ENCODE measurements around the gene B9D1. TPM values are rescaled to one million over a fixed set of nuclear protein-coding genes. Genes with fewer than 3 reads are reported as not detected.

Gene B9D1
- total RNA-seq, 1 donor from 2014 or later: 3.0 TPM

- DNase-seq (ENCODE audit: low spot score) (no peak), ATAC-seq (no peak)
These were observed 56.8 kb downstream of the B9D1 start for GRCh38 chr17:19305761-19306159.

DNA sequence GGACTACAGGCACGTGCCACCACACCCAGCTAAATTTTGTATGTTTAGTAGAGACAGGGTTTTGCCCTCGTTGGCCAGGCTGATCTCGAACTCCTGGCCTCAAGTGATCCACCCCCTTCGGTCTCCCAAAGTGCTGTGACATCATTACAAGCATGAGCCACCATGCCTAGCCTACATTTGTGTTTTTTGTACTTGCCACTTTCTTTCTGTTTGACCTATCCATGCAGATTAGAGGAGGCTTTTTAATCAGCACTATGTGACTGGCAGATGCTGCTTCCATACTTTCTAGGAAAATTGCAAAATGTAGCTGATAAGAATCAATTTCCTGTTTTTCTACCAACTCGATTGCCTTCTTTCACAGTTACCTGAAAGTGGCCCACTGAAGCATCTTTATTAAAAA is 57.3 kb downstream of the B9D1 start:
- no peak for DNase-seq (ENCODE audit: low spot score)
- ATAC-seq: no peak

- no peak for ATAC-seq
These were observed 57.8 kb downstream of the B9D1 start for GRCh38 chr17:19304751-19305150.

GRCh38 chr17:19304209-19304608 is 58.3 kb downstream of the B9D1 start:
- DNase-seq (ENCODE audit: low spot score) (peak; percentile 62), ATAC-seq (peak; percentile 74)

More at GRCh38 chr17:19304751-19305150, 57.8 kb downstream of the B9D1 start:
- DNase-seq (ENCODE audit: low spot score): no peak

DNA sequence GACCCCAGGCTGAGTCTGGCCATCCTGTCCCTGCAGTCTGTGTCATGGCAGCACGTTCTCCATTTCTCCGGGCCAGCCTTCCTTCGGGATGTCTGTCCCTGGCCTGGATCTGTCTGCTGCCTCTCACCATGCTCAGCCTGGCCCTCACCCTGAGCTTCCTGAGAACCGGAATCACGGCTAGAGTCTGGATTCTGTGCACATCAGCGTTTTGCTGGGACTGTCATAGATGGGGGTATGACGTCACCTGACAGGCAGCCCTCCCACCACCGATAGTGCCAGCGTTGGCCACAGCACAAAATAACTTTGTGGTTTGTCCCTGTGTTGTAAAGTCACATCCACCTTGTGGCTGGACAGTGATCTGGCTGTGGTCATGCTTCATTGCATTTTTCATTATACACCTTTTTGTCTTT is 59.2 kb downstream of the B9D1 start:
- no peak for DNase-seq (ENCODE audit: low spot score)
- no peak for ATAC-seq

DNA sequence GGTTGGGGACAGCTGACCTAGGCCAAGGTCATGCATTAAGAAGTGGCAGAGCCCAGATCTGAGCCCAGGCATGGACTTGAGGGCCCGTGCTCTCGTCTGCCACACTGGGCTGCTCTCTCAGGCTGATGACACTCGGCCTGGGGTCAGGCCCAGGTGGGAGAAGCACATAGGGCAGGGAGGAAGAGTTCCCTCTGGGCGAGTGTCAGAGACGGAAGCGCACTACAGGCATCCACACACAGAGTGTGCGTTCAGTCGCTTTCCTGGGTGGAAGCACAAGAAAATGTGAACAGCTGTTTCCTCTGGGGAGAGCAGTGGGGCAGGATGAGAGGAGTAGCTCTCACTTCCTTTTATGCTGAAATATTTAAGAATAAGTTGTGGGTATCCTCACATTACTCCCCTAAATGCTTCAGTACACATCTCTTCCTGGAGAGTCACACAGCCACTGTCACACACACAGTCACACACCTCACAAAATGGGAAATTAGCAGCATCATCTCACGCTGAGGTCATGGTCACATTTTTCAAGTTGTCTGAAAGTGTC is 59.7 kb downstream of the B9D1 start:
- DNase-seq (ENCODE audit: low spot score) (no peak), ATAC-seq (no peak)

GRCh38 chr17:19301973-19302372 is 60.5 kb downstream of the B9D1 start:
- no peak for ATAC-seq

DNA sequence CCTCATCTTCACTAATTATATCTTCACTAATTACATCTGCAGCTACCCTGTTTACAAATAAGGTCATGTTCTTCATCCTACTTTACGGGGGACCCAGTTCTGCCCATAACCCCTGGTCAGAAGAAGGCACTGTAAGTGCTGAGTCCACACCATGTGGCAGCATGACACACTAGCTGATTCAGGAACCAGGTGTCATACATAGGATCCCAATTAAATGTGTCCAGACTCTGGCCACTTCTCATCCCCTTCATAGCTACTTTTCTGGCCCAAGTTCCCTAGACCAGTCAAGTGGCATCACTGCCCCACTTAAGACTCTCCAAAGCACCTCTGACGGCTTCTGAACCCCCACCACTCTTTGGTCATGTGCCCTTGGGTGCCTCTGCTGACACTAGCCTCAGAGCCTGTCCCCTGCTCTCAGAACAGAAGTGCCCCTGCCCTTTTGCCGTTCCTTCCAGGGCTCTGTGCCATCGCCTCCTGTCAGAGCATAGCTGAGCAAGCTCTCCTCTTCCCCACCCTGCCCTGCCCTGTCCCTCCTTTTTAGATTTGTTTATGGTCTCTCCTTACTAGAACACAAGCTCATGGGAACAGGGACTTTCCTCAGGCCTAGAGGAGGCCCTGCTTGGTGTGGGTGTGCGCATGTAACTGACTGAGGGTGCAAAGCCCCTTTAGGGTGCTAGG is 61.1 kb downstream of the B9D1 start:
- DNase-seq (ENCODE audit: low spot score): no peak
- ATAC-seq: no peak

More at GRCh38 chr17:19301973-19302372, 60.5 kb downstream of the B9D1 start:
- no peak for DNase-seq (ENCODE audit: low spot score)

GRCh38 chr17:19299866-19300265 is 62.7 kb downstream of the B9D1 start:
- DNase-seq (ENCODE audit: low spot score) (no peak), ATAC-seq (no peak)

- DNase-seq (ENCODE audit: low spot score) (no peak), ATAC-seq (no peak)
These were observed 63.2 kb downstream of the B9D1 start for GRCh38 chr17:19299214-19299747.

DNA sequence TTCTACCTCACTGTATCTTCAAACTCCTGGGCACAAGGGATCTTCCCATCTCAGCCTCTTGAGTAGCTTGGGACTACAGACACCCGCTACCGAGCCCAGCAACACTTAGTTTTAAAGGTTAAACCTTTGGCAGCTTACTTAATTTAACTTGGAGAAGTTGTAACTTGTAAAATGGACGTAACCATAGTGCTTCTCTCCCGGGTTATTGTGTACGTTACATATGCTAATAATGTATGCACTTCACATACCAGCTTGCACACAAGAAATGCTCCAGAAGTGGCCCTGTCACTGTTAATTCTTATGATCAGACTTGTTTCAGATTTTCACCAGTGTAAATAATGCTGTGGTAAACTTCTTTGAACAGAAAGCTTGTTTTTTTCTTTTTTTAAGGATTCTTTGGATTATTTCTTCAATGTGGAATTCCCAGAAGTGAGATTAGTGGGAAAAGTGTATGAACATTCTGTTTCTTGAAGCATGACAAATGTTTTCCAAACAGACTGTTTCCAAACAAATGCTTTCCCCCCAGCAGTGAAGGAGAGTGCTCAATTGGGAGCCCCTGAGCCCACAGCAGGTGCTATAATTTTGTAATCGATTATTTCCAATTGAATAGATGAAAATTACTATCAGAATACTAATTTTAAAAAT is 63.8 kb downstream of the B9D1 start:
- no peak for ATAC-seq
- DNase-seq (ENCODE audit: low spot score): no peak

GRCh38 chr17:19296786-19297778 is 65.4 kb downstream of the B9D1 start:
- DNase-seq (ENCODE audit: low spot score) (no peak), ATAC-seq (no peak)

- no peak for DNase-seq (ENCODE audit: low spot score)
- no peak for ATAC-seq
These were observed 66.9 kb downstream of the B9D1 start for GRCh38 chr17:19295473-19296135.

- DNase-seq (ENCODE audit: low spot score): no peak
- no peak for ATAC-seq
These were observed 68.1 kb downstream of the B9D1 start for GRCh38 chr17:19294443-19294842.

Other genes starting within 250 kb of the B9D1 start
- 3.0 TPM for gene GRAPL, start 235.1 kb downstream of the B9D1 start, total RNA-seq
- gene EPN2, start 125.4 kb downstream of the B9D1 start, total RNA-seq: 13.1 TPM
- gene MAPK7, start 15.8 kb upstream of the B9D1 start, total RNA-seq: 7.7 TPM
- gene MFAP4, start 24.5 kb upstream of the B9D1 start, total RNA-seq: 2.8 TPM
- 0.45 TPM for gene RNF112, start 48.5 kb upstream of the B9D1 start, total RNA-seq
- 101 TPM for gene SLC47A1, start 171.1 kb upstream of the B9D1 start, total RNA-seq

Measured in left lobe of liver (tissue), 2 donors.